Measurements from ENCODE around the gene SPATC1L.

Gene SPATC1L

GRCh38 chr21:46118316-46119143 lies 65.7 kb downstream of the SPATC1L start:
- peak; percentile 1 for DNase-seq

- no peak for DNase-seq
Measured at GRCh38 chr21:46117586-46118315, 66.5 kb downstream of the SPATC1L start.

GRCh38 chr21:46116776-46117585 lies 67.3 kb downstream of the SPATC1L start:
- DNase-seq = no peak

- no peak for DNase-seq
Measured at GRCh38 chr21:46116189-46116775, 68.0 kb downstream of the SPATC1L start.

- DNase-seq = no peak
Measured at GRCh38 chr21:46115441-46116188, 68.6 kb downstream of the SPATC1L start.

GRCh38 chr21:46114963-46115362 lies 69.3 kb downstream of the SPATC1L start:
- peak; percentile 1 for DNase-seq

- DNase-seq = no peak
Measured at GRCh38 chr21:46113497-46114176, 70.6 kb downstream of the SPATC1L start.

GRCh38 chr21:46112725-46113215 lies 71.5 kb downstream of the SPATC1L start:
- DNase-seq = no peak

GRCh38 chr21:46111857-46112724 lies 72.2 kb downstream of the SPATC1L start:
- DNase-seq = no peak

- no peak for DNase-seq
Measured at GRCh38 chr21:46111193-46111571, 73.1 kb downstream of the SPATC1L start.

All from activated CD4-positive, alpha-beta T cell treated with anti-CD3 and anti-CD28 coated beads for 48 hours (primary cell).